Osteoblast (primary cell): ENCODE data around the gene SEMA7A. TPM values are rescaled to one million over a fixed set of nuclear protein-coding genes. Genes with fewer than 3 reads are reported as not detected.
A peak's percentile ranks its signal among the peaks of the same experiment; 100 is the strongest.

ENCODE experiments used
- DNase-seq: peaks from one replicate; pipeline ENCODE4 v3.0.0; 2011; ENCODE audit warnings: low spot score, mixed read lengths; ENCODE audit not compliant: insufficient read length; ENCODE audit errors: missing footprints
- H2AFZ ChIP-seq: 2 replicates; pipeline ENCODE4 v1.6.0; 2011; ENCODE audit warnings: mild to moderate bottlenecking, low read length
- H3K27ac ChIP-seq: 2 replicates; pipeline ENCODE4 v1.5.1; 2011; ENCODE audit warnings: mild to moderate bottlenecking, low read depth, low read length, moderate library complexity
- H3K27me3 ChIP-seq: 2 replicates; pipeline ENCODE4 v1.6.0; 2012; ENCODE audit warnings: mild to moderate bottlenecking, control low read depth, inconsistent platforms, low read length, moderate library complexity; ENCODE audit not compliant: insufficient read depth
- H3K36me3 ChIP-seq: 2 replicates; pipeline ENCODE4 v1.5.1; 2011; ENCODE audit warnings: mild to moderate bottlenecking, low read length, control low read depth, moderate library complexity; ENCODE audit not compliant: insufficient read depth
- H3K4me1 ChIP-seq: 2 replicates; pipeline ENCODE4 v1.5.1; 2011; ENCODE audit warnings: mild to moderate bottlenecking, low read length, control low read depth, moderate library complexity; ENCODE audit not compliant: insufficient read depth
- H3K4me2 ChIP-seq: 2 replicates; pipeline ENCODE4 v1.6.0; 2011; ENCODE audit warnings: mild to moderate bottlenecking, low read length; ENCODE audit not compliant: insufficient read depth
- H3K4me3 ChIP-seq: fragments of 200-600 bp; sonication (generic); 3 replicates; pipeline ENCODE4 v1.5.1; 2012; ENCODE audit warnings: mild to moderate bottlenecking, low read length, inconsistent platforms; ENCODE audit not compliant: insufficient read depth
- H3K79me2 ChIP-seq: 2 replicates; pipeline ENCODE4 v1.6.0; 2012; ENCODE audit warnings: mild to moderate bottlenecking, low read length, control low read depth, inconsistent platforms; ENCODE audit not compliant: insufficient read depth
- H3K9me3 ChIP-seq: 2 replicates; pipeline ENCODE4 v1.5.1; 2011; ENCODE audit warnings: low read depth, low read length, control low read depth
- H4K20me1 ChIP-seq: 2 replicates; pipeline ENCODE4 v1.6.0; 2012; ENCODE audit warnings: mild to moderate bottlenecking, low read length, control low read depth; ENCODE audit not compliant: insufficient read depth
- total RNA-seq: library from RNA; depleted of rRNA; stranded (reverse); fragments of >200 nt; gene quantifications from 2 replicates; pipeline ENCODE4 v1.2.3, GENCODE V29; 2012
- TF ChIP-seq, protein P1 (sequence below): IDR thresholded peaks from 2 replicates; pipeline ENCODE4 v1.5.1; 2011; ENCODE audit warnings: mild to moderate bottlenecking, low read depth, low read length, moderate library complexity; ENCODE audit errors: extremely low read depth

Gene SEMA7A
- total RNA-seq, 1 donor: 30.4 TPM

DNA sequence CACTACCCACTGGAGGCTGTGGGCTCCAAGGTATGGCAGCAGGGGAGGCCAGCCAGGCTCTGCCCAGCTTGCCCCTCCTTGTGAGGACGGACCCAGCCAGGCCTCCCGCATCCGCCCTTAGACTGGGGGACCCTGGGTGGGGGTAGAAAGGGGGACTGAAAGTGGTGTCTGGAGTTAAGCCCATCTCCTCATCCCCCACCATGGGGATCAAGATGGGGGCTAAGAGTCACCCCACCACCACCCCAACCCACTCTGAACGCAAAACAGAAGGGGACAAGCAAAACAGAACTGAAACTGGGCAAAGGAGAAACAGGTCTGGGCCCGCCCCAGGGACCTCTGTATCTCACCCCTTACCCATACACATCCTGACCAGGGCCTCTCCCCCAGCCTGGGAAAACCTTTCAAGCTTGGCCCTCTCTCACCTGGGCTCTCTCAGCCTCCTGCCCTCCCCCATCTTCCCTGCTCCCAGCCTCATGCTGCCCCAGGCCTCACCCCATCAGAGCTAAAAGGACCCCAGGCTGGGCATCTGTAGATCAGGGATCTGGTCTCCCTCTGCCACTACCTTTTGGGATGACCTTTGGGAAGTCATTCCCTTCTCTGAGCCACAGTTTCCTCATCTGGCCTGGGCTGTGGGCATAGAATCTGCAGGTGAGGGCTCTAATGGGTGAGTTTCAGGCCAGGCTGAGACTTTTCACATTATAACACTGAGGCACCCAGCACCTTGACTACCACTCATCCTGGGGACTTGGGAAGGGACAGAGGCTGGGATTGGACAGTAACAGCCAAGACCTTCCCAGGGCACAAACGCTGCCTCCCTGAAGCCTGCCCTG, 36.3 kb downstream of the SEMA7A start:
- Histone ChIP-seq H4K20me1 (no peaks in the 10 kb centered on the region), H3K4me1 (peaks cover 77% of the 10 kb centered on the region), H3K27me3 (no peaks in the 10 kb centered on the region), H3K4me3 (no peak overlapping the region), H3K4me2 (no peak overlapping the region), H3K79me2 (no peaks in the 10 kb centered on the region), H3K36me3 (no peaks in the 10 kb centered on the region), H2AFZ (no peak overlapping the region), H3K9me3 (no peaks in the 10 kb centered on the region), H3K27ac (peak overlapping the region; percentile 76)
- DNase-seq: no peak
- TF ChIP-seq, protein P1, sequence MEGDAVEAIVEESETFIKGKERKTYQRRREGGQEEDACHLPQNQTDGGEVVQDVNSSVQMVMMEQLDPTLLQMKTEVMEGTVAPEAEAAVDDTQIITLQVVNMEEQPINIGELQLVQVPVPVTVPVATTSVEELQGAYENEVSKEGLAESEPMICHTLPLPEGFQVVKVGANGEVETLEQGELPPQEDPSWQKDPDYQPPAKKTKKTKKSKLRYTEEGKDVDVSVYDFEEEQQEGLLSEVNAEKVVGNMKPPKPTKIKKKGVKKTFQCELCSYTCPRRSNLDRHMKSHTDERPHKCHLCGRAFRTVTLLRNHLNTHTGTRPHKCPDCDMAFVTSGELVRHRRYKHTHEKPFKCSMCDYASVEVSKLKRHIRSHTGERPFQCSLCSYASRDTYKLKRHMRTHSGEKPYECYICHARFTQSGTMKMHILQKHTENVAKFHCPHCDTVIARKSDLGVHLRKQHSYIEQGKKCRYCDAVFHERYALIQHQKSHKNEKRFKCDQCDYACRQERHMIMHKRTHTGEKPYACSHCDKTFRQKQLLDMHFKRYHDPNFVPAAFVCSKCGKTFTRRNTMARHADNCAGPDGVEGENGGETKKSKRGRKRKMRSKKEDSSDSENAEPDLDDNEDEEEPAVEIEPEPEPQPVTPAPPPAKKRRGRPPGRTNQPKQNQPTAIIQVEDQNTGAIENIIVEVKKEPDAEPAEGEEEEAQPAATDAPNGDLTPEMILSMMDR: no peak

GRCh38 chr15:74396445-74397238, 37.1 kb downstream of the SEMA7A start:
- Histone ChIP-seq H3K27me3 (no peaks in the 10 kb centered on the region), H3K36me3 (no peaks in the 10 kb centered on the region), H3K4me1 (peaks cover 82% of the 10 kb centered on the region), H2AFZ (peak overlapping the region; percentile 2), H3K27ac (peak overlapping the region; percentile 76), H4K20me1 (no peaks in the 10 kb centered on the region), H3K9me3 (no peaks in the 10 kb centered on the region), H3K4me3 (no peak overlapping the region), H3K4me2 (no peak overlapping the region), H3K79me2 (no peaks in the 10 kb centered on the region)
- DNase-seq: peak; percentile 93
- TF ChIP-seq, protein P1: no peak

GRCh38 chr15:74396146-74396438, 37.7 kb downstream of the SEMA7A start:
- H3K27me3 ChIP-seq: no peaks in the 10 kb centered on the region
- H3K36me3 ChIP-seq: no peaks in the 10 kb centered on the region
- peak overlapping the region; percentile 76 for H3K27ac ChIP-seq
- TF ChIP-seq, protein P1: no peak
- H3K4me2 ChIP-seq: no peak overlapping the region
- H3K4me3 ChIP-seq: no peak overlapping the region
- H3K9me3 ChIP-seq: no peaks in the 10 kb centered on the region
- peaks cover 76% of the 10 kb centered on the region for H3K4me1 ChIP-seq
- DNase-seq: no peak
- no peaks in the 10 kb centered on the region for H4K20me1 ChIP-seq
- no peaks in the 10 kb centered on the region for H3K79me2 ChIP-seq
- peak overlapping the region; percentile 2 for H2AFZ ChIP-seq
